K562 (cell line): ENCODE results near the gene WDR91. TPM values are rescaled to one million over a fixed set of nuclear protein-coding genes. Genes with fewer than 3 reads are reported as not detected.

Experiments
- ATAC-seq: fragments of 200-7000 bp; cut with Tn5 transposase; 3 replicates; pipeline ENCODE4 v1.9.1; 2020; ENCODE audit warnings: moderate library complexity
- BruUV-seq: library from RNA; stranded (reverse); fragments of 400-500 nt; replicated peaks from 2 replicates; lab custom pipeline; 2021; lab: Mats Ljungman, UMichigan
- CTCF ChIA-PET: fragments of 300-600 bp; formaldehyde crosslinking; extraction: SDS; loops from one replicate; lab custom pipeline; 2021; ENCODE audit warnings: low intra/inter-chr PET ratio; lab: Yijun Ruan, JAX
- POLR2A ChIA-PET: fragments of 300-600, 350-650 bp; sonication (Branson Sonifier 250); formaldehyde crosslinking; extraction: SDS; loops from one replicate; lab custom pipeline; 2021; ENCODE audit warnings: antibody characterized with exemption, inconsistent platforms; lab: Yijun Ruan, JAX
- DNase-seq, 4 experiments: peaks; one replicate each; pipeline versions ENCODE4 v3.0.0 to v3.0.0-alpha.2; 2011 to 2018; ENCODE audit warnings: low spot score in 3 of 4, mixed read lengths in 3 of 4; ENCODE audit errors: extremely low read depth in 1 of 4
- FAIRE-seq: peaks from 2 replicates; lab custom pipeline; 2011; peaks lifted over from hg19 to GRCh38; lab: Jason Lieb, UNC
- H2AFZ ChIP-seq: 2 replicates; pipeline ENCODE4 v1.6.0; 2011; ENCODE audit warnings: low read depth, low read length, control low read depth, inconsistent platforms
- H3K27ac ChIP-seq: fragments of 200-600 bp; 3 replicates; pipeline ENCODE4 v1.8.0; 2011; ENCODE audit warnings: low read depth, mild to moderate bottlenecking, control low read depth, inconsistent platforms, low read length, moderate library complexity, mixed read lengths; ENCODE audit errors: extremely low read depth
- H3K27me3 ChIP-seq, 2 experiments: fragments of 300-600 bp in 1 of 2; 2 replicates in 1 of 2; 3 replicates in 1 of 2; pipeline versions ENCODE4 v1.6.0 to v1.8.0; 2011; ENCODE audit warnings: inconsistent platforms in 2 of 2, low read length in 2 of 2, mild to moderate bottlenecking in 1 of 2, mixed read lengths in 1 of 2, moderate library complexity in 1 of 2; ENCODE audit not compliant: control insufficient read depth in 2 of 2, insufficient read depth in 2 of 2
- H3K36me3 ChIP-seq: fragments of 300-600 bp; 3 replicates; pipeline ENCODE4 v1.8.0; 2011; ENCODE audit warnings: mild to moderate bottlenecking, low read length, inconsistent platforms; ENCODE audit not compliant: control insufficient read depth, insufficient read depth
- H3K4me1 ChIP-seq, 2 experiments: fragments of 200-600 bp in 1 of 2; replicated peaks in 1 of 2; 2 replicates in 1 of 2; 3 replicates in 1 of 2; pipeline versions ENCODE4 v1.5.1 to v1.8.0; 2011; ENCODE audit warnings: inconsistent platforms in 2 of 2, low read length in 2 of 2, mild to moderate bottlenecking in 1 of 2, mixed read lengths in 1 of 2, moderate library complexity in 1 of 2; ENCODE audit not compliant: control insufficient read depth in 2 of 2, insufficient read depth in 2 of 2
- H3K4me2 ChIP-seq: 2 replicates; pipeline ENCODE4 v1.6.1; 2011; ENCODE audit warnings: low read length, control low read depth, inconsistent platforms, mixed read lengths; ENCODE audit not compliant: insufficient read depth
- H3K4me3 ChIP-seq: fragments of 200-600 bp; sonication (generic), shearing (Covaris generic); 2 replicates; pipeline ENCODE4 v1.5.1; 2016; ENCODE audit warnings: control low read depth, inconsistent platforms
- H3K79me2 ChIP-seq: fragments of 200-600 bp; 3 replicates; pipeline ENCODE4 v1.8.0; 2011; ENCODE audit warnings: low read length, inconsistent platforms; ENCODE audit not compliant: control insufficient read depth, insufficient read depth
- H3K9ac ChIP-seq, 2 experiments: 2 replicates each; pipeline versions ENCODE4 v1.6.0 to v1.6.1; 2011; ENCODE audit warnings: low read depth in 2 of 2, low read length in 2 of 2, control low read depth in 1 of 2, inconsistent platforms in 1 of 2, mild to moderate bottlenecking in 1 of 2, mixed read lengths in 1 of 2; ENCODE audit not compliant: insufficient read depth in 1 of 2
- H3K9me1 ChIP-seq: one replicate; pipeline ENCODE4 v1.6.0; 2011; ENCODE audit warnings: inconsistent platforms, mild to moderate bottlenecking, low read length, moderate library complexity; ENCODE audit not compliant: control insufficient read depth, insufficient read depth
- H3K9me3 ChIP-seq: replicated peaks from 2 replicates; pipeline ENCODE4 v1.5.1; 2011; ENCODE audit warnings: low read depth, low read length, inconsistent platforms; ENCODE audit not compliant: control insufficient read depth, insufficient read depth
- H4K20me1 ChIP-seq: replicated peaks from 2 replicates; pipeline ENCODE4 v1.6.1; 2011; ENCODE audit warnings: low read length, inconsistent platforms, mixed read lengths; ENCODE audit not compliant: control insufficient read depth, insufficient read depth
- DDX20 ChIP-seq: fragments of 450-650 bp; IDR thresholded peaks from 2 replicates; pipeline ENCODE4 v1.6.1; 2016; ENCODE audit warnings: missing genetic modification characterization, low read depth, mild to moderate bottlenecking, missing compliant biosample characterization, moderate library complexity
- HDAC8 ChIP-seq: fragments of 450-650 bp; IDR thresholded peaks from 2 replicates; pipeline ENCODE4 v1.6.1; 2016; ENCODE audit warnings: mild to moderate bottlenecking, missing genetic modification characterization, moderate library complexity, missing compliant biosample characterization
- MECOM ChIP-seq: fragments of 250-450 bp; sonication (Bioruptor Pico); IDR thresholded peaks from 2 replicates; pipeline ENCODE4 v1.8.0; 2022; ENCODE audit warnings: inconsistent platforms
- STAT5B ChIP-seq: fragments of 250-450 bp; sonication (Bioruptor Pico); IDR thresholded peaks from 2 replicates; pipeline ENCODE4 v1.8.0; 2021; ENCODE audit warnings: mild to moderate bottlenecking, inconsistent platforms
- THRB ChIP-seq: fragments of 450-650 bp; formaldehyde crosslinking; conservative IDR thresholded peaks from 2 replicates; pipeline ENCODE4 v1.4.0; 2022; ENCODE audit warnings: mild to moderate bottlenecking, missing genetic modification characterization
- ZNF174 ChIP-seq: fragments of 250-450 bp; sonication (Bioruptor Pico); IDR thresholded peaks from 2 replicates; pipeline ENCODE4 v1.4.0; 2020; ENCODE audit warnings: mild to moderate bottlenecking
- ZNF436 ChIP-seq: fragments of 250-450, 450-650 bp; sonication (Bioruptor Pico); formaldehyde crosslinking; IDR thresholded peaks from 2 replicates; pipeline ENCODE4 v1.7.0; 2020; ENCODE audit warnings: mild to moderate bottlenecking
- ZNF444 ChIP-seq: fragments of 250-450 bp; sonication (Bioruptor Pico); IDR thresholded peaks from 2 replicates; pipeline ENCODE4 v1.4.0; 2020; ENCODE audit warnings: mild to moderate bottlenecking, moderate library complexity
- WGBS: fragments of 100-300 bp; shearing (Covaris generic); methylation state at CpG from one replicate; pipeline ENCODE4 v1.1.6; 2016; ENCODE audit warnings: low coverage, mixed read lengths; ENCODE audit not compliant: insufficient coverage; ENCODE audit errors: missing lambda C conversion rate; 5-methylcytosine and 5-hydroxymethylcytosine counted together
- in situ Hi-C: fragments of 300-500 bp; cut with MboI; formaldehyde crosslinking; loops from 4 replicates; pipeline ENCODE4 v1.15.0; 2018; ENCODE audit warnings: inconsistent platforms, mixed read lengths
- intact Hi-C: fragments of 100-400 bp; cut with micrococcal nuclease; formaldehyde crosslinking; loops from 2 replicates; pipeline ENCODE4 v1.14.2; 2022
- polyA plus RNA-seq, 8 experiments: library from polyadenylated mRNA; depleted of rRNA in 4 of 8; stranded (reverse) in 5 of 8; unstranded in 3 of 8; fragments of >200 nt; fragmentation: Nextera tagmentation in 2 of 8; fragmentation: Illumina TruSeq in 1 of 8; extraction: Ambion mirVana in 2 of 8; extraction: Trizol in 1 of 8; gene quantifications; 2 replicates each; pipeline versions ENCODE4 v1.2.1 to v1.2.3, GENCODE V29; 2011 to 2014; ENCODE audit warnings: inconsistent platforms in 1 of 8, missing spikeins in 1 of 8
- total RNA-seq, 7 experiments: library from RNA; depleted of rRNA in 6 of 7; stranded (reverse); fragments of >200 nt in 6 of 7; fragmentation: Illumina TruSeq in 2 of 7; extraction: Trizol in 2 of 7; gene quantifications; 2 replicates each; pipeline versions ENCODE4 v1.2.1 to v1.2.3, GENCODE V29; 2011 to 2021; ENCODE audit warnings: low replicate concordance in 1 of 7

The WDR91 gene
- total and polyA plus RNA-seq, 9 of the 15 experiments (the other 6 are each of a cell fraction or from before 2014, with no cell fraction given): 1.9 to 18.2 (median 9.8) TPM

GRCh38 chr7:135200821-135201331, 10.4 kb downstream of the WDR91 start:
- ChIA-PET POLR2A (interaction anchor here (0.9 kb wide), 1 partner anchor 9 kb away, joined by 3 read pairs; no protein-coding TSS in a partner anchor), CTCF (no interaction called here)
- DNase-seq (no peak), ATAC-seq (no peak), FAIRE-seq (no peak)
- H3K9me1 ChIP-seq: no peaks in the 10 kb centered on the region
- WGBS: 54% methylated on average over 3 of the region's 3 CpGs
- H3K4me1 ChIP-seq: no peaks in the 10 kb centered on the region
- H3K9me3 ChIP-seq: no peaks in the 10 kb centered on the region
- H3K79me2 ChIP-seq: no peaks in the 10 kb centered on the region
- H3K4me3 ChIP-seq: no peak overlapping the region
- TF ChIP-seq STAT5B (CRISPR knock-in tag): no peak
- TF ChIP-seq HDAC8 (tag): no peak
- TF ChIP-seq DDX20: no peak
- TF ChIP-seq THRB: no peak
- TF ChIP-seq ZNF436 (CRISPR knock-in tag): no peak
- no peak for TF ChIP-seq ZNF444 (CRISPR knock-in tag)
- TF ChIP-seq ZNF174 (CRISPR knock-in tag): no peak
- TF ChIP-seq MECOM: no peak
- peaks cover 40% of the 10 kb centered on the region; the same call in 2 of the 3 replicates for H3K36me3 ChIP-seq
- no peak overlapping the region for H3K4me2 ChIP-seq
- intact Hi-C loops: no loop called here
- in situ Hi-C loops: no loop called here
- no peaks in the 10 kb centered on the region for H3K27me3 ChIP-seq
- no peak overlapping the region for H3K27ac ChIP-seq
- no peaks in the 10 kb centered on the region for H4K20me1 ChIP-seq
- no peak overlapping the region for H3K9ac ChIP-seq
- BruUV-seq: no TSS peak
- no peak overlapping the region for H2AFZ ChIP-seq
